Endothelial cell of umbilical vein (primary cell): Measurements from ENCODE around the gene OTULINL. TPM values are rescaled to one million over a fixed set of nuclear protein-coding genes. Genes with fewer than 3 reads are reported as not detected.

Experiments used
- BruUV-seq: library from RNA; stranded (reverse); fragments of 400-500 nt; replicated peaks from 2 replicates; lab custom pipeline; 2021; lab: Mats Ljungman, UMichigan
- CTCF ChIA-PET: fragments of 300-600, 350-600 bp; sonication (Branson Sonifier 250); formaldehyde crosslinking; loops from one replicate; lab custom pipeline; 2021; ENCODE audit warnings: antibody characterized with exemption, inconsistent platforms; lab: Charles Lee
- POLR2A ChIA-PET: fragments of 300-600, 350-600 bp; sonication (Branson Sonifier 250); formaldehyde crosslinking; loops from one replicate; lab custom pipeline; 2021; ENCODE audit warnings: antibody characterized with exemption, inconsistent platforms; lab: Charles Lee
- DNase-seq: peaks from one replicate; pipeline ENCODE4 v3.0.0-alpha.2; 2011; ENCODE audit warnings: low read depth, low spot score
- FAIRE-seq: peaks from 2 replicates; lab custom pipeline; 2011; peaks lifted over from hg19 to GRCh38; lab: Jason Lieb, UNC
- H2AFZ ChIP-seq: 2 replicates; pipeline ENCODE4 v1.6.0; 2012; ENCODE audit warnings: low read depth, low read length, control low read depth, inconsistent platforms
- H3K27ac ChIP-seq: 2 replicates; pipeline ENCODE4 v1.5.1; 2011; ENCODE audit warnings: low read depth, mild to moderate bottlenecking, control low read depth, low read length, moderate library complexity; ENCODE audit not compliant: insufficient read depth
- H3K27me3 ChIP-seq, 2 experiments: 2 replicates each; pipeline versions ENCODE4 v1.6.0 to v1.6.1; 2011; ENCODE audit warnings: low read length in 2 of 2, mixed read lengths in 1 of 2; ENCODE audit not compliant: control insufficient read depth in 2 of 2, insufficient read depth in 2 of 2
- H3K36me3 ChIP-seq, 2 experiments: 2 replicates in 1 of 2; 3 replicates in 1 of 2; pipeline ENCODE4 v1.5.1; 2011; ENCODE audit warnings: low read length in 2 of 2, mild to moderate bottlenecking in 1 of 2, moderate library complexity in 1 of 2; ENCODE audit not compliant: control insufficient read depth in 2 of 2, insufficient read depth in 2 of 2; ENCODE audit errors: extremely low read depth in 1 of 2
- H3K4me1 ChIP-seq: 3 replicates; pipeline ENCODE4 v1.5.1; 2011; ENCODE audit warnings: mild to moderate bottlenecking, low read length; ENCODE audit not compliant: control insufficient read depth, insufficient read depth; ENCODE audit errors: extremely low read depth
- H3K4me2 ChIP-seq: 2 replicates; pipeline ENCODE4 v1.6.1; 2011; ENCODE audit warnings: low read length, control low read depth, mixed read lengths; ENCODE audit not compliant: insufficient read depth
- H3K4me3 ChIP-seq, 3 experiments: fragments of 200-600 bp in 1 of 3; sonication (generic), shearing (Covaris generic) in 1 of 3; replicated peaks in 1 of 3; 2 replicates each; pipeline ENCODE4 v1.5.1; 2011 to 2016; ENCODE audit warnings: control low read depth in 3 of 3, low read length in 3 of 3, mild to moderate bottlenecking in 2 of 3, inconsistent platforms in 1 of 3, low read depth in 1 of 3, moderate library complexity in 1 of 3; ENCODE audit not compliant: insufficient read depth in 1 of 3
- H3K79me2 ChIP-seq: 2 replicates; pipeline ENCODE4 v1.6.0; 2012; ENCODE audit warnings: low read length, inconsistent platforms; ENCODE audit not compliant: control insufficient read depth, insufficient read depth
- H3K9ac ChIP-seq: replicated peaks from 2 replicates; pipeline ENCODE3; 2011; ENCODE audit warnings: low read length, control low read depth; ENCODE audit not compliant: insufficient read depth; ENCODE audit errors: extremely low read depth
- H3K9me1 ChIP-seq: replicated peaks from 3 replicates; pipeline ENCODE4 v1.6.0; 2011; ENCODE audit warnings: mild to moderate bottlenecking, low read length; ENCODE audit not compliant: control insufficient read depth, insufficient read depth; ENCODE audit errors: extremely low read depth
- H3K9me3 ChIP-seq: replicated peaks from 2 replicates; pipeline ENCODE4 v1.5.1; 2012; ENCODE audit warnings: low read length, inconsistent platforms; ENCODE audit not compliant: control insufficient read depth, insufficient read depth
- H4K20me1 ChIP-seq: replicated peaks from 2 replicates; pipeline ENCODE3; 2011; ENCODE audit warnings: mild to moderate bottlenecking, low read length; ENCODE audit not compliant: control insufficient read depth, insufficient read depth; ENCODE audit errors: extremely low read depth
- CTCF ChIP-seq, 2 donors: IDR thresholded peaks; 1 replicate in 1 of 2; 2 replicates in 1 of 2; pipeline ENCODE4 v1.5.1; 2011; ENCODE audit warnings: low read length in 2 of 2, mild to moderate bottlenecking in 2 of 2, moderate library complexity in 2 of 2, control low read depth in 1 of 2, inconsistent platforms in 1 of 2, low read depth in 1 of 2; ENCODE audit not compliant: insufficient read depth in 1 of 2; ENCODE audit errors: extremely low read depth in 1 of 2
- EZH2 ChIP-seq: IDR thresholded peaks from 2 replicates; pipeline ENCODE4 v1.6.1; 2012; ENCODE audit warnings: borderline replicate concordance, low read depth, mild to moderate bottlenecking, moderate library complexity, low read length, inconsistent platforms; ENCODE audit not compliant: severe bottlenecking
- GATA2 ChIP-seq: IDR thresholded peaks from 2 replicates; pipeline ENCODE4 v1.7.0; 2011; ENCODE audit warnings: low read depth, mild to moderate bottlenecking, moderate library complexity, mixed read lengths, low read length; ENCODE audit not compliant: insufficient read length, insufficient read depth
- JUN ChIP-seq: IDR thresholded peaks from 2 replicates; pipeline ENCODE4 v1.6.1; 2011; ENCODE audit warnings: borderline replicate concordance, low read depth; ENCODE audit not compliant: insufficient read length, insufficient read depth
- MAX ChIP-seq: IDR thresholded peaks from 2 replicates; pipeline ENCODE4 v1.6.1; 2011; ENCODE audit not compliant: insufficient read depth, insufficient read length
- MYC ChIP-seq: IDR thresholded peaks from one replicate; pipeline ENCODE4 v1.6.1; 2011; ENCODE audit warnings: mild to moderate bottlenecking, low read depth, low read length
- POLR2A ChIP-seq: IDR thresholded peaks from 2 replicates; pipeline ENCODE4 v1.6.1; 2012; ENCODE audit warnings: low read depth, mild to moderate bottlenecking, control low read depth, low read length
- dilution Hi-C: fragments of 300-500 bp; cut with MboI; formaldehyde crosslinking; loops from one replicate; pipeline ENCODE4 v1.15.0; 2019; ENCODE audit warnings: low sequenced_read_pairs; ENCODE audit not compliant: extremely low pct_ligation_motif_present
- intact Hi-C: fragments of 100-400 bp; cut with micrococcal nuclease; formaldehyde crosslinking; loops from one replicate; pipeline ENCODE4 v1.10.0; 2022
- polyA plus RNA-seq, 4 experiments: library from polyadenylated mRNA; depleted of rRNA in 3 of 4; stranded (reverse) in 3 of 4; unstranded in 1 of 4; fragments of >200 nt; gene quantifications; 2 replicates each; pipeline versions ENCODE4 v1.2.1 to v1.2.3, GENCODE V29; 2011 to 2012; ENCODE audit warnings: missing spikeins in 1 of 4
- total RNA-seq: library from RNA; stranded (reverse); gene quantifications from 2 replicates; pipeline ENCODE4 v1.2.3, GENCODE V29; 2021

Gene OTULINL
- total and polyA plus RNA-seq, 2 donors (not counting 3 experiments of a cell fraction or from before 2014, with no cell fraction given) = 0.08 to 0.42 TPM

DNA sequence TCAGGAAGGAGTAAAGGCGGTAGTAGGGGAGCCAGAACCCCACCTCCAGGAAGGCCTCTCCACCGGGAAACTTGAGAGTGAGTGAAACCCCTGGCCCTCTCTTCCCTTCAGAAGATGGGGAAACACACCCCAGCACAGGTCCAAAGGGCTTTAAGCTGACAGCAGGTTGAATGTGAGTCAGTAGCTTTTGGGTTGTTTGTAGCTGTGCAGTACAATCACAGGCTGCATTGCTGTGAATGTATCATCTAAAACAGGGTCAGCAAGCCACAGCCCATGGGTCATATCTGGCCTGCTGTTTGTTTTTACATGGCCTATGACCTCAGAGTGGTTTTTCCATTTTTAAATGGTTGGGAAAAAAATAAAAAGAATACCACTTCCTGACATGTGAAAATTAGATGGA is 10.0 kb downstream of the OTULINL start:
- dilution Hi-C loops (no loop called here), intact Hi-C loops (no loop called here)
- no peaks in the 10 kb centered on the region for H3K36me3 ChIP-seq
- DNase-seq (no peak), FAIRE-seq (no peak)
- no peak overlapping the region for H3K27ac ChIP-seq
- no peaks in the 10 kb centered on the region for H3K79me2 ChIP-seq
- H3K27me3 ChIP-seq = peaks cover 8 to 29% of the 10 kb centered on the region in 2 experiments
- H3K9me1 ChIP-seq = no peaks in the 10 kb centered on the region
- TF ChIP-seq POLR2A (no peak), MAX (no peak), MYC (no peak), JUN (no peak), GATA2 (no peak), CTCF (IDR thresholded peaks at IDR 0.05; ENCODE audit: extremely low read depth in 1 of 2, insufficient read depth in 1 of 2, low read depth in 1 of 2, low read length in 2 of 2) (no peak), EZH2 (no peak)
- H3K4me1 ChIP-seq = no peaks in the 10 kb centered on the region
- H3K4me3 ChIP-seq = no peak overlapping the region
- ChIA-PET CTCF (interaction anchor here (1.1 kb wide), 1 partner anchor 9 kb away, joined by 4 read pairs; no protein-coding TSS in a partner anchor), POLR2A (no interaction called here)
- H3K4me2 ChIP-seq = no peak overlapping the region
- no peak overlapping the region for H3K9ac ChIP-seq
- no peak overlapping the region for H2AFZ ChIP-seq
- no TSS peak for BruUV-seq
- no peaks in the 10 kb centered on the region for H3K9me3 ChIP-seq
- no peaks in the 10 kb centered on the region for H4K20me1 ChIP-seq
